ENCODE data around the gene SET.

Gene SET

DNA sequence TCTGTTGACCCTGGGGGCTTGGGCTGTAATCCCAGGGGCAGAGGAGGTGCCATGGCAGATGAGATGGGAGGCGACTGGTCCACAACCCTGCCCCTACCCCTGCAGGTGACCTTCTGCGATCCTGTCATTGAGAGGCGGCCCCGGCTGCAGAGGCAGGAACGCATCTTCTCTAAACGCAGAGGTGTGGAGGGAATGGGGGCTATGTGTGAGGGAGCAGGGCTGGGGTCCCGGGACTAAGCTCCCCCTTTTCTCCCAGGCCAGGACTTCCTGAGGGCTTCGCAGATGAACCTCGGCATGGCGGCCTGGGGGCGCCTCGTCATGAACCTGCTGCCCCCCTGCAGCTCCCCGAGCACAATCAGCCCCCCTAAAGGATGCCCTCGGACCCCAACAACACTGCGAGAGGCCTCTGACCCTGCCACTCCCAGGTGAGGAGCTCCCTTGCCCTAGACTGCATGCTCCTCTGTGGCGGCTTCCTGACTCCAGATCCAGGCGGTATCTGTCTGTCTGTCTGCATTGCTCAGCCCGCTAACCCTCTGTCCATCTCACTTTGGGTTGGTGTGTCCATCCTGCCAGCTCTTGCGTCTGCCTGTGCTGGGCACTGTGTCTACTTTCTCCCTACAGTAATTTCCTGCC is 25.0 kb downstream of the SET start:
- DNase-seq = no peak

DNA sequence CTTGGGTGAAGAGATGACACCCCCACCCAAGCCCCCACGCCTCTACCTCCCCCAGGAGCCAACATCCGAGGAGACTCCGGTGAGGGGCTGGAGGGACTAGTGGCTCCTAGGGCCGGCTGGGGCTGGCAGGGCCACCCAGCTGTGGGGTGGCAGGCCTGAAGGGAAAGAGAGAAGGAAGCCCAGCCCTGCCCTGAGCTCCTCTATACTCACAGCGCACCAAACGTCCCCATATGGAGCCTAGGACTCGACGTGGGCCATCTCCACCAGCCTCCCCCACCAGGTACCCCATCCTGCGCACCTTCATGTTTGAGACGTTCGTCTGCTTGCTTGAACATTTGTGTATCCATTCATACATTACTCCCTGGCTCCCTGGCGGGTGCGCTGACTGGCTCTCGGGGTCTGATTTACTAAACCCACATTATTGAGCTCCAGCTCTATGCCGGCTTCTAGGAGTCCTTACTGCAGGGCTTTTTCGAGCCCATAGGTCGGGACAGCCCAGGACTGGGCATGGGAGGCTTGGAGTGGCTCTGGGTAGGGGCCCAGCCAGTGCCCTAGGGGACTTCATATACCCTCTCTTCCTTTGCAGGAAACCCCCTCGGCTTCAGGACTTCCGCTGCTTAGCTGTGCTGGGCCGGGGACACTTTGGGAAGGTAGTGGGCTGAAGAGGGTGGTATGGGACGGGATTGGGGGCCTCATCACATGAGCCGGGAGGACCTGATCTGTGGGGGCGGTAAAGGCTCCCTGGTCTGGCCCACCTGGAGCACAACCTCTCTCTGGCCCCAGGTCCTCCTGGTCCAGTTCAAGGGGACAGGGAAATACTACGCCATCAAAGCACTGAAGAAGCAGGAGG is 25.8 kb downstream of the SET start:
- DNase-seq = no peak

DNA sequence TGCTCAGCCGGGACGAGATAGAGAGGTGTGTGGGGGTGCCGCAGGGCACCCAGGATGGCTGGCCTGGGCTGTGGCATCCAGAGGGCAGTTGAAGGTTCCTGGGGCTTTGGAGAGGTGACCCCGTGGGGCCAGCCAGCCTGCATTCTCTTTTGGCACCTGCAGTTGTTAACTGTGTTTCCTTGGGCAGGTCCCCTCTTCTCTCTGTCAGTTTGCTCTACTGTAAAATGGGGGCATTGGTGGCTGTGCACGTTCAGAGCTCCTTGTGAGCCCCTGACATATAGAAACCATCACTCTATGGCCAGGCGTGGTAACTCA is 26.4 kb downstream of the SET start:
- DNase-seq = no peak

DNA sequence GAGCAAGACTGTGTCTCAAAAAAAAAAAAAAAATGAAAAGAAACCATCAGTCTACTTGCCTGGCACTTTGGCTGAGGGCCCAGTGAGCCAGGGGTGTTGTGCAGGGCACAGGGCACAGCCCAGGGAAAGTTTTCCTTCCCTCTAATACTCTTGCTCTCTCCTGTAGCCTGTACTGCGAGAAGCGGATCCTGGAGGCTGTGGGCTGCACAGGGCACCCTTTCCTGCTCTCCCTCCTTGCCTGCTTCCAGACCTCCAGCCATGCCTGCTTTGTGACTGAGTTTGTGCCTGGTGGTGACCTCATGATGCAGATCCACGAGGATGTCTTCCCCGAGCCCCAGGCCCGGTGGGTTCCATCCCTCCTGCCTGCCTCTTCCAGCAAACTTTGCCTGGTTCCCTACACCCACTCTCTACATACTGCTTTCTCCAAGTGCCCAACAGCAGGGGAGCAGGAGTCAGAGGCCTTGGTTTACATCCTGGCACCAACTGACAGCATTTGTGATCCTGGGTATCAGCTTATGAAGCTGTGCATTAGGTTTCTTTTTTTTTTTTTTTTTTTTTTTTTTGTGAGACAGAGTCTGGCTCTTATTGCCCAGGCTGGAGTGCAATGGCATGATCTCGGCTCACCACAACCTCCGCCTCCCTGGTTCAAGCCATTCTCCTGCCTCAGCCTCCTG is 27.7 kb downstream of the SET start:
- DNase-seq = no peak

DNA sequence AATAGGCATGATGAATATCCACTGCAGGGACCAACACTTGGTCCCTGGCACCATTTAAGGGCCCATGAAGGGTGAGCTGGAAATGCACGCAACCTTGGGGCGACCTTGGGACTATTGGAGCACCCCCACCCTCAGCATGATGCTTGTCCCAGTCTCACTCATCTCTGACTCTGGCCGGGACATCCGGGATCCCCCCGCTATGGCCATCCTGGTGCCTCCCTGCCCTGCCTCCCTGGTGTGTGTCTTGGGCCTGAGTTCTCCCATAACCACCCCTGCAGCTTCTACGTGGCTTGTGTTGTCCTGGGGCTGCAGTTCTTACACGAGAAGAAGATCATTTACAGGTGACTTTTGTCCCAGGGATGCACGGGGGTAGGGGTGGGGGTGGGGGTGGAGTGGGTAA is 29.0 kb downstream of the SET start:
- no peak for DNase-seq

DNA sequence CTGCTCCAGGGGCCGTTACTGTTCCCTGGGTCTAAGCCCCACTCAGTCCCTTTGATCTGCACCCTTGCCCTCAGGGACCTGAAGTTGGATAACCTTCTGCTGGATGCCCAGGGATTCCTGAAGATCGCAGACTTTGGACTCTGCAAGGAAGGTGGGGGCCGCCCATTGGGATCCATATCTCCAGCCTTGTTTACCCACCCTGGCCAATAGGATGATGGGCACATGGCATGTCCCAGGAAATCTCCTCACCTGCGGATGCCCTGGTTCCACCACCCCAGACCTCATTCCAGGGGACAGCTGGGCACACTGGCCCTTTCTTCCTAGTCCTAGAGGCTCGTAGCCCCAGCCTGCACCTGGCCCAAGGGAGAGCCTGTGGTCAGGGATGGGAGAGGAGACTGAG is 29.5 kb downstream of the SET start:
- no peak for DNase-seq

DNA sequence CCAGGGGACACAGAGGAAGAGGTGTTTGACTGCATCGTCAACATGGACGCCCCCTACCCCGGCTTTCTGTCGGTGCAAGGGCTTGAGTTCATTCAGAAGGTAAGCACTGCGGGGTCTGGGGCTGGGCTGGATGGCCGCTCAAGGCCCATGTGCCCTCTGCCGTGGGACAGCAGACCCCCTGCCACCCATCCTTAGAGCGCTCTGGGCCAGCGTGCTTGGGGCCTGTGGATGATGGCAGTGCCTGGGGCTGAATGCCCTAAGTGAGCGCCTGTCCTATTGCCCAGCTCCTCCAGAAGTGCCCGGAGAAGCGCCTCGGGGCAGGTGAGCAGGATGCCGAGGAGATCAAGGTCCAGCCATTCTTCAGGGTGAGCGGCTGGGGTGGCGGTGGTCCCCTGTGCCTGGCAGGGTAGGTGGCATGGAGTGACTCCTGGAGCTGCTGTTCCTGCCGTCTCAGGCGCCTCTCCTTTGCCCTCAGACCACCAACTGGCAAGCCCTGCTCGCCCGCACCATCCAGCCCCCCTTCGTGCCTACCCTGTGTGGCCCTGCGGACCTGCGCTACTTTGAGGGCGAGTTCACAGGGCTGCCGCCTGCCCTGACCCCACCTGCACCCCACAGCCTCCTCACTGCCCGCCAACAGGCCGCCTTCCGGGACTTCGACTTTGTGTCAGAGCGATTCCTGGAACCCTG is 31.0 kb downstream of the SET start:
- no peak for DNase-seq

DNA sequence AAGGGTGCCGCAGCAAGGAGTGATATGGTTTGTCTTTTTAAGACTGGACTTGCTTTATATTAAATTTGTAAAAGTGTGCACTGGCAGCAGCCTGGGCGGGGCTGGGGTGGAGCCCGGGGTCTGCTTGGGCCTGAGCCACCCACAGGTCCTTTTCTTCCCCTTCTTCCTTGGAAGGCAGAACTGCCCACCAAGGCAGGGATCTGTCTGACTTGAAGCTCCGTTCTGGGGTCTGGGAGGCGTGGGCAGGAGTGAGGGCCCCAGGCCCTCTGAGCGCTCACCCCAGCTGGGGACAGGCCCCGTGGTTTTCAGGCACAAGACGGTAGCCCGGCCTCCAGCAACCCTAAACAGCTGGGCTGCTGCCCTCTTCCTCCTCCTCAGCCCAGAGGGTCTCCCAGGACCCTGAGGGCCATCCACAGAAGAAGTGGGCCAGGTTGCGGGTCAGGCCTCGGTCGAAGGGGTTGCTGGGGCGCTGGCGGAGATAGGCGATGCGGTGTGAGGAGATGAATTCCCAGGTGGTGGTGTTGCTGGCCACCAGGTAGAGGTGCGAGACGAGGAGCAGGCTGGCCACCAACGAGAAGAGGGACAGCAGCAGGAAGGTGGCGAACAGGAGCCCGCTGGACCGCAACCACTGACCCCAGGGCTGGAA is 31.9 kb downstream of the SET start:
- no peak for DNase-seq

DNA sequence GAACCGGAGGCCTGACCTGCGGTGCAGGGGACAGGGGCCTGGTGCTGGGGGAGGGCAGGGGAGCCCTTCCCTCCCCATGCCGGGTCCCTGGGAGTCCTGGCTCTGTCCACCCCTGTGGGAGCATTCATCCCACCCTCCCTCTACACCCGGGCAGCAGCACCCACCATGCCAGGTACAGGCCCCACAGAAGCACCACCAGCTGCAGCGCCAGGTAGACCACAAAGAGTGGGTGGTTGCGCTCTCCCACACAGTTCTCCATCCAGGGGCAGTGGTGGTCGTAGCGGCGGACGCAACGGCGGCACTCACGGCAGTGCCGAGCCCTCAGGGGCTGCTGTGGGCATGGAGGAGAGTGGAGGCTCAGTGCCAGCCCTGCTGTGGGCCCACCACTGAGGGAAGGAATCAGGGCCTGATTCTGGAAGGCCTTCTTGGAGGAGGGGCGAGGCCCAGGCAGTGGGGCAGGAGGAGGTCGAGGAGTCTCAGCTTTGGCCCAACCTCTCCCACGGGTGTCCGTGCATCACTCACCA is 32.5 kb downstream of the SET start:
- no peak for DNase-seq

DNA sequence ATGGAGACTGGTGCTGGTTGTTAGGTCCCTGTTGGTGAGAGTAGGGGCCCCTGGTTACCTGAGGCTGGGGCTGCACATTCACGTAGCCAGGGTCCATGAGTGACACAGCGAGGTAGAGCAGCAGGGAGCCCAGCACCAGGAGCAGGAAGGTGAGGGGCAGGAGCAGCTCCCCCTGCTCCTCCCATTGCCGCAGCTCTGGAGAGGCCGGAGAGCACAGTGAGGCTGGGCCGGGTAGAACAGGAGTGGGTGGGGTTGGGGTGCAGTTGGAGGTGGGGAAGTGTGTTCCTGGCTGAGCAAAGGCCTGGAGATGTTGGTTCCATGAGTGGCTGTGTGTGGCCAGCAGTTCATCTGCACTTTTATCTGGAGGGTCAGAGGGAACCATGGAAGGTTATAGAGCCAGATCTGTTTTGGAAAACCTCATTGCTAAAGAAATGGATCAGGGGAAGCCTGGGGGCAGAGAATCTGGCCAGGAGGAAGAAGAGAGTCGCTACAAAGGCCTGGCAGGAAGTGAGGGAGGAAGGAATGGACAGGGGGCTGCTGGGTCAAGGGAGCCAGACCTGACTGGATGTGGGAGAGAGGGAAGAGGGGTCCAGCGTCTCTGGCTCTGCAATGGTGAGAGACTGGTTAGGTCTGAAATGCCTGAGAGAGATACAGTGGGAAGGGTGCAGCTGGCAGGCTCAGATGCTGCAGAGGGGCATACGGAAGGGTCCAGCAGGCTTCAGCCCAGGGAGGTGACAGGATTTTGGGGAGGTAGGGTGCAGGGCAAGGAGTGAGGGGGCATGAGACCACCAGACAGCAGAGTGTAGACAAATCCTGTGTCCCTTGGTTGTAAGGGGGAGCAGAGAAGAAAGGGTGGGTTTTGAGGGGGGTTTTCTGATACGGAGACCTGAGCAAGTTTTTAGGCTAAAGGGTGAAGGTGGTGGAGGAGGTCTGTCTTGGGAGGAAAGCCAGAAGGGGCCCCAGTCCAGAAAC is 33.6 kb downstream of the SET start:
- no peak for DNase-seq

DNA sequence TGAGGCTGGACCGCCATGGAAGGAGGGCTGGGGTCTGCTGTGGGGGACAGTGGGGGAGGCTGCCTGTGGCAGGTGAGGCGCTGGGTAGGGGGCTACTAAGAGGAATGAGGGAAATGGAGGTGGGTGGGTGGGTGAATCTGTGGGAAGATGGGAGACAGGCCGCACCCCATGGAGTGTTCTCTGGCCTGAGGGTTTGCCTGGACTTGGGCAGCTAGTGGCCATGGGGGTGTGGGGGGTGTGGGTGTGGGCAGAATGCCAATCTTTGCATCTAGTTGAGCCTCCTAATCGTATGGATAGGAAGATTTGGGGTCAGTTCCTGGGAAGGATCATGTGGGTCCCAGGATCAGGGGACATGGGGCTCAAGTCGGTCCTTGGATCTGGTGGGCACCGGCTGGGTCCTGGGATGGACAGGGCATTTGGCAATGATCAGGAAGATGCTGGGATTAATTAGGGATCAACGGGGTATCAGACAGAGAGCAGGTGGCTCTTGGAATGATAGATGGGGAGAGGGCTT is 34.4 kb downstream of the SET start:
- no peak for DNase-seq

DNA sequence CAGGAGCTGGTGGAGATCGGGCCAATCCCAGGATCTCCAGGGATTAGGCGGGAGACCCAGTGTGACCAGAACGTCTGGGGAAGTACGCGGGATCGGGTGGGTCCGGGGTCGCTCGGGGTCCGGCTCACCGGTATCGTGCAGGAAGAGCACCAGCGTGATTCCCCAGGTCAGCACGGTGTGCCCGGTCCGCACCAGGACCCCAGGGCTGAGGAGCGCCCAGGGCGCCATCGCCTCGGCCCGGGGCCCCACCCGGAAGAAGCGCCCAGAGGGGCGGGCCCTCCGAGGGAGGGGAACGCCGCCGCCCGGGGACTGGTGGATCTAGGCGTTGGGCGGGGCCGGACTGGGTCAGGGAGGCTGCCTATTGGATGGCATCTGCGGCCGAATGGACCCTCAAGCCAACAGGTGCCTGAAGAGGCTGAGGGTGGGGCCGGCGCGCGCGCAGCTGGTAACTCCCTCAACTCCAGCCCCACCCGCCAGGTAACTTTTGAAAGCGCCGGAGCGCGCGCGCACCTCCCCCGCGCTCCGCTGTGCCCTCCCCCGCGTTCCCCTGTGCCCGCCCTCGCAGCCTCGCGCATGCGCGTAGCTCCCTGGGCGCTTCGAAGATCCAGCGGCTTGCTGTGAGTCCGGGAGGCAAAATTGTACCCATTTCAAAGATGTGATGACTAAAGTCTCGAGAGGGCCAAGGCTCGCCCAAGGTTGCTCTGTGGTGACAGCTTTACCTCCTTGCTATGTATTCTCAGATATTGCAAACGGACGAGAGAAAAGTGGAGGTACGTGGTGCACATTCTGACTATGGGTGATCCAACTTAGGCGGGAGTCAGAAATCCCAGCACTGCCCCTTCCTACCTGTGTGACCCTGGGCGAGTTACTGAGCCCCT is 35.1 kb downstream of the SET start, which contains the start of gene ZDHHC12:
TSS of gene ZDHHC12 (minus strand) at position 262 of the 878 bp plus-strand sequence. CDS start at position 228, 34 bp downstream.
- peak; percentile 96 for DNase-seq

DNA sequence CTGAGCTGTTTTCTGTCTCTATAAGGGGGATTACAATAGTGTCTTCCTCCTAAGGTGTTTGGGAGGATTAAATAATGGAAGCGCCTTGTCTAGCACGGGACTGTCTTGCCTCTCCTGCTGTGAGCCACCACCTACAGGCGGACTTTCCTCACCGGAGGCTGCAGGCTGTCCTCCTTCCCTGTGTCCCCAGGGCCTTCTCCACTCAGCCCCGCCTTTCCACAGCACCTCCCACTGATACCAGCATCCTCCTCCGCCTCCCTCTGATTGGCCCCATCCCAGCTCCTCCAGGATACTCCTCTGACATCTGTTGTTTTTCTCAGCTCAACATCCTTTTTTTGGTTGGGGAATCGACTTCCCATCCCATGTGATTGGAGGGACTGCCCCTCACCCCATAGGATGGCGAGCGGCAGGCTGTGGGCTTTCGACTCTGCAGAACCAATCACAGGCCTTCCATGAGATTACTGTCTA is 35.8 kb downstream of the SET start:
- no peak for DNase-seq

DNA sequence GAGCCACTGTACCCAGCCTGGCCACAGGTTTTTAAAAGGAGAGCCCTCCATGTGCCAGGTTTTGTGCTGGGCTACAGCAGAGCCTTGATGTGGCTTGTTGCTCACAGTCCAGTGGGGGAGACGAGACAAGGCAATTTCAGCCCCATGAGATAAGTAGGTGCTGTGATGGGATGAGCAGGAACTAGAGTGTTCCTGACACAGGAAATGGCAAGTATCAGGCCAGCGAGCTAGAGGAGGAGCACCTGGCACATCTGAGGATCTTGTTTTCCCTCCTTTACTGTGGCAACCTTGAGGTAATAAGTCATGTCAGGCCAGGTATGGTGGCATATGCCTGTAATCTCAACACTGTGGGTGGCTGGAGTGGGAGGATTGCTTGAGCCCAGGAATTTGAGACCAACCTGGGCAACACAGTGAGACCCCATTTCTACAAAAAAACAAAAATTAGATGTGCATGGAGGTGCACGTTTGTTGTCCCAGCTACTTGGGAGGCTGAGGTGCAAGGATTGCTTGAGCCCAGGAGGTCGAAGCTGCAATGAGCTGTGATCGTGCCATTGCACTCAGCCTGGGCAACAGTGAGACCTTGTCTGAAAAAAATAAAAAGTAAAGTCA is 38.7 kb downstream of the SET start:
- DNase-seq = no peak

DNA sequence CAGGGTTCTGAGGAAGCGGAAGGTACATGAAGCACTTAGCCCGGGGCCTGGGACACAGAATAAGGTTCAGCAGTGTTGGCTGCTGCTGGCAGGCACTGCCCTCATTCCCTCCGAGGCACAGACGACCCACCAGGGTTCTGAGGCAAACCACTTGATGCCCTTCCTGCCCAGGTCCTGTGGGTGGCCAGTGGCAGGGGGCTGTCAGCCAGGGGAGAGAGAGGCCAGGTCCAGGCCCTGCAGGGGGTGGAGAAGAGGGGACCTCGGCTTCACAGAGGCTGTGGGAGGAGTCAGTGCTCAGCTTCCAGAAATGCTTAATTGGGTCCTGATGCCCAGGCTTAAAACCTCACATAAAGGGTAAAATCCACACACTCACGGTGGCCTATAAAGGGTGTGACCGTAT is 39.3 kb downstream of the SET start:
- no peak for DNase-seq

DNA sequence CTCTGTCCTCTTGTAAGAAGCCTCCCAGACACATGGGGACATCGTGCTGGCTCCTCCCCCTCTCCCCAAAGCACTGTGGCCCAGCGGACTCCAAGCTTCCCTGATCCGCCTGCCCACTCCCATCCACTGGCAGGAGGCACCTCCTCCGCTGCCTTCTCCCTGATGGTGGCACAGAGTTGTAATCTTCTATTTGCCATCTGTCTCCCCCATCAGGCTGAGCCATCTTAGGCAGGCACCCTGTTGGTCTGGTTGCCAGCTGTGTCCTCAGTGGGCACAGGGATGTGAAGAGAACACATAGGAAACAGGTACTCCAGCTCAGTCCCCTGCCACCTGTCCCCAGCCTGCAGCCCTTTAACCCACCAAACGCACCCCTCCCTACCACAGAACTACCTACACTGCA is 40.3 kb downstream of the SET start:
- no peak for DNase-seq

DNA sequence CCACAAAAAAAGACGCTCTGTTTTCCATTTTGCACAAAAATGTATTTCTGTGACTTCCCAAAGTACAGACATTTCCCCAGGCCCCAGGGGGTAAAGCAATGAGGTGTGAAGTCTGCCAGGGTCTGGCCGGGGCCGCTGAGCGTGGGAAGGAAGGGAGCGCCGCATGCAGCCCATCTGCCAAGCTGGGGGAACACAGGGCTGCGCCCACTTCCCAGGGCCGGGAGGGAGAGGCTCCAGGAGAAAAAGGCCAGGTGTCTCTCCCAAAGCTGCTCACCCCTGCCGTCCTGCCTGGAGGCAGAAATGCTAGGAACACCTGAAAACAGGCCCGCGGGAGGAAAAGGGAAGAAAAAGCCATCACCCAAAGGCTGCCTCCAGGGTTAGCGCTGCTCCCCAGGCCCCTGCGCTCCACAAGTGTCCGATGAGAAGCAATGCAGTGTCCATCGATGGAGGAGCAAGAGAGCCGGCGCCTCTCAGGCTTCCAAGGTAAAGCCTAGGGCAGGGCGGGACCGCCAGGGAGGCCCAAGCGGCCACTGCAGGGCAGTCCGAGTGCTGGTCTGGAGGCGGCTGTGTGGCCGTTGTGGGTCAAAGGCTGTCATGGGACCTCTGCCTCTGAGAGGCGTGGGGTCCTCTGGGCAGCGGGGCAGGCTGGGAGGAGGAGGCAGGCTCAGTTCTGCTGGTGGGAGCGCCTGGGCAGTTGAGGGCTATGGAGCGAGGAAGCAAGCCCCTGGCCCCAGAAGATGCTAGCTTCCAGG is 40.9 kb downstream of the SET start:
- no peak for DNase-seq

DNA sequence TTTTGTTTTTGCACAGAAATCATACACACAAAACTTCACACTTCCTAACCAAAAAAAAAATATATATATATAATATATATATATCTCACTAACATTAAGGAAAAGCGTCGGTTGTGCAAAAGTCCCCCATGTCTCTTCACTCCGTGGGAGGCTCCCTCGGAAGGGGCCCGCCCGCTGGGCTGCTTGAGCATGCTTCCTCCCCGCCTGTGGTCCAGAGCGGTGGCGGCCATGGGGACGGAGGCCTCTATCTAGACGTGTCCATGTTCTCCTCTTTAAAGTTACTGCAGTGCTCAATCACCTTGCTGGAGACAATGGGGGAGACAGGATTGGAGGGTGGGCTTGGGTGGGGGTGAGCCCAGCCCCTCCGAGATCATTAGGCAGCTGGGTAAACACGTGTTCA is 42.1 kb downstream of the SET start:
- DNase-seq = no peak

DNA sequence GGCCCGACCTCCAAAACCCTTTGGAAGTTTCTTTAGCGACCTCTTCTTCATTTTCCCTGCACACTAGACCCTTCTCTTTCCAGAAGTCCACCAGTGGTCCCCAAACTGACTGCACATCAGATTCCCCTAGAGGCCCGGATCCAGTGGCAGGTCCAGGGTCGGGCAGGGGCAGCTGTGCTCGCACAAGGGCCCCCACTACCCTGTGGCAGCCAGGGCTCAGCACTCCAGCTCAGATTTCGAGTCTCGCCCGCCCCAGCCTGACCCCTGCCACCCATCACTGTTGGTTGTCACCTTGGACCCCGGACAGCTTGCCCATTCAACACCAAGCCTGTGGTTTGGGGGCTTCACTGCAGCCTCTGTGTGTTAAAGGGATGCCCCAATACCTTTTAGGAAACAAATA is 42.7 kb downstream of the SET start:
- DNase-seq = no peak

Measured in KG1 (cell line).